ACHN (cell line): ENCODE measurements around the gene ZCCHC24.
"Not testable (repeated sequence)": the region's sequence is repeated elsewhere in the genome, so short reads cannot be mapped to it uniquely, and the experiment has no call there.

Experiments used
- DNase-seq: peaks from one replicate; pipeline ENCODE4 v3.0.0-alpha.2; 2015
- in situ Hi-C: cut with HindIII; loops from 2 replicates; pipeline ENCODE4 v1.10.0; 2017; ENCODE audit warnings: low sequenced_read_pairs, low pct_ligation_motif_present, low pct_unique_long_range_greater_than_20kb

ZCCHC24 gene

DNA sequence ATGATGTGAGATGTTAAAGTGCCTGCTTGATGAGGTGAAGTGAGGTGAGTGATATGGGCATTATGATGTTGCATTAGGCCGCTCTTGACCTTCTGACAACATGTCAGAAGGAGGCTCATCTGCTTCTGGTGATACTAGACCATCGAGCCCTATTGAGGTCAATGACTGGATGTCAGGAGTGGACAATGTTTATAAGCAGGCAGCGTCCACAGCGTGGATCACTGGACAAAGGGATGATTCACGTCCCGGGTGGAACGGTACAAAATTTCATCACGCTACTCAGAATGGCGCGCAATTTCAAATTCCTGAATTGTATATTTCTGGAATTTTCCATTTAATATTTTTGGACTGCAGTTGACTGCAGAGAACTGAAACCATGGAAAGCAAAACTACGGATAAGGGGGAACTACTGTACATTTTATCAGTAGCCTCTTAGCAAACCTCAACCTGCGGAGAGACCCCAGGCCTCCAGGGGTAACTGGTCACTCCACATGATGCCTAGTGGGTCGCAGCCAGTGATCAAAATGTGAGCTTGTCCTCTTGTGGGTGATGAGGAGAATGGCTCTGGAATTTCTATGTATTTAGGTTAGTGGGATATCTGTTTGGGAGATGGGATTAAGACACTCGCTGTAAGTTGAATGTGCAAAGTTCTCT is 5.7 kb upstream of the ZCCHC24 start:
- no peak for DNase-seq
- in situ Hi-C loops: no loop called here

DNA sequence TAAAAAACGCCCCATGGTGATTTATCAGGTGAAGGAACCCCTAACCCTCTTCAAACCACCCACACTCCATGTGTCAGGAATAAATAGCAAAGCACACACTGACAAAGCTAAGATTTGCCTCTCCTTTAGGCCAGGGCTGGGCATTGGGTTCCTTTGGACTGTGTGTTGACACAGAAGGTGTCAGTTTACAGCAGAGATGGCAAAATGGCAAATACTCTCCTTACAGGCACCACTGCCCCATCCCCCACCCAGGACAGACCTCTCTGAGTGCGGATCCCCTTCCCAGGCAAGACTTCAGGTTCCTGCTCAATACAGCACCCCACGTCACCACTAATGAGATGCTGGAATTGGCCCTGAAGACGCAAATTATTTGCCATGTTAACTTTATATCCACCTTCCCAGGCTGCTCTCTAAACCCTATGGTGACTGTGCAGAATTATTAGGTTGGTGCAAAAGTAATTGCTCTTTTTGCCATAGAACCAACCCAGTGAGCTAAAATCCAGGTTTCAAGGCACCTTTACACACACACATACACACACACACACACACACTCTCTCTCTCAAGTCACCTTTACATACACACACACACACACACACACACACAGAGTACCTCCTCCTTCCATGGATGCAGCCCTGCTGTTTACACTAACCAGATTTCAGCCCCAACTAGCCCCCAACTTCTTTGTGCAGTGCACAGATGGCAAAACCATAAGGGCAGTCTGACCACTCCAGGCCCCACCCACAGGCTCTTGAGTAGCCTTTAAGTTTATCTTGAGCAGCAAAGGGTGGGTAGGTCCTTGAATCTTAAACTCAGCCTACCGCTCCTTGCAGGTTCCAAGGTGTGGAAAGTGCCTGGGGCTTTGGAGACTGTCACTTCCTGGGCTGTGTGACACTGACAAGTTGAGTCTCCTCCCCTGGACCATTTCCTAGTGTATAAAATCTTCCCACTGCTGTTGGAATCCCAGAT is 4.0 kb upstream of the ZCCHC24 start:
- DNase-seq: no peak
- in situ Hi-C loops: no loop called here

DNA sequence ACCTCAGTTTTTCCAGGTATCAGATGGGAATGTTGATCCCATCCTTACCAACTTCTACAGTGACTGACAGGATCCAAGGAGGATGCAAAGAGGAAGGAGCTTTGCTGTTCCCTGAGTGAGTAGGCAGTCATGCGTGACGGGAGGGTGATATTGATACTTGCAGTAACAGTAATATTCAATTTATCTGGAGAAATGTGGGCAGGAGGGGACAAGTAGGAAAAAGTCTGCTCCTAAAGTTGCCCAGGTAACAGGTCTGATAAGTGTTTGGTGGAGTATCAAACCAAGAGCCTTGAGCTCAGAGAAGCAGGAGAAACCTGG is 3.3 kb upstream of the ZCCHC24 start:
- in situ Hi-C loops: no loop called here
- no peak for DNase-seq

DNA sequence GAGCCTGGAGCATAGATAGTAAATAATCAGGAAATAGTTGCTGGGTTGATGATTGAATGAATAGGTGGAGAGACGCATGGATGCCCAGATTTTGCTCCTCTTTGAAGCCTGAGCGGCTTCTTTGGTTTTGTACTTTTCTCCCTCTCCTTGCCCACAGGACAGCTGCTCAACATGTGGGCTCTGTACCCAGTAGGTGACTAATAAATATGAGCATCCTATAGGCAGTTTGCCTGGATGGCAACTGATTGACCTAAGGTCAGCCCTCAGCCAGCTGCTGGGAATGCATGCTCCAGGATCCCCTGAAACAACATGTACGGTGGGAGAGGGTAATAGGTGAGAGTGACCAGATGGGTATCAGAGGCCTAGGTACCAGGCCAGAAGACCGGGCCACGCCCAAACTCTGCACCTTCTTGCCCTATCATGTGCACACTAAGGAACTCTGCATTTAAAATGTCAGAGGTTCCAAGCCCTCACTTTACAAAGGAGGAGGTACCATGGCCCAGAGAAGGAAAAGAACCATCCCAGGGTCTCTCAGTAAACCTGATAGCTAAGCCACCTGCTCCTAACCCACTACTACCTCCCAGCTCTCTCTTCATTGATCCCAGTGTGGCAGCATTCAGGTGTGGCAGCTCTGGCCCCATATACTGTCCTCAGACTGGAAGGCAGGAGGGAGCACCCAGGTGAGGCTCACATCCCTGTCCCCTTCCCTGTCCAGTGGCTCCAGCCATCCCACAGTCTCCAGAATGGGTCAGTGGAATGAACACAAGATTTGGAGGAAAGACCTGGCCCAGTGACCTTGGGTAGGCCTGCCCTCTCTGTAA is 2.7 kb upstream of the ZCCHC24 start:
- in situ Hi-C loops: no loop called here
- DNase-seq: no peak

DNA sequence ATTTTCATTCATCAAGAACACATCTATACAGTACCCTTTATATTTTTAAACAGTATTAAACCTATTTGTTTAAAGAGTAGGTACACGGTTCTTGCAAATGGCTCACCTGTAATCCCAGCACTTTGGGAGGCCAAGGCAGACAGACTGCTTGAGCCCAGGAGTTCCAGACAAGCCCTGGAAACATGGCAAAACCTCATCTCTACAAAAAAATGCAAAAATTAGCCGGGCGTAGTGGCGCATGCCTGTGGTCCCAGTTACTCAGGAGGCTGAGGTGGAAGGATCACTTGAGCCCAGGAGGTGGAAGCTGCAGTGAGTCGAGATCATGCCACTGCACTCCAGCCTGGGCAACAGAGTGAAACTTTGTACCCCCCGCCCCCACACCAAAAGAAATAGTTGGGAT is 1.8 kb upstream of the ZCCHC24 start:
- DNase-seq: peak; percentile 51
- in situ Hi-C loops: not testable (repeated sequence)

DNA sequence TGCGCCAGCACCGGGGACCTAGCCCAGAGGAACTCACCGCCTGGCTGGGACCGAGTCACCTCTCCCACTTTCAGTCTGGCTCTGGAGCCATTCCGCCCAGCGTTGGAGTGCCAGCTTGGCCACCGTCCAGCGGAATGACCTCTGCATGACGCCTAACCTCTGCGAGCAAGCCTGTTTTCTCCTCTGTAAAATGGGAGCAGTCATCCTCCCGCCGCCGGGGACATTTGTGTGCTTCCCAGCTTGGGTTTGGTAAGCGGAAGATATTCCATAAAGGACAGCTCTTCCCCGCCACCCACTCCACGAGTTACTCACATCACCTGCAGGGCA is 1.3 kb upstream of the ZCCHC24 start:
- in situ Hi-C loops: no loop called here
- DNase-seq: no peak

DNA sequence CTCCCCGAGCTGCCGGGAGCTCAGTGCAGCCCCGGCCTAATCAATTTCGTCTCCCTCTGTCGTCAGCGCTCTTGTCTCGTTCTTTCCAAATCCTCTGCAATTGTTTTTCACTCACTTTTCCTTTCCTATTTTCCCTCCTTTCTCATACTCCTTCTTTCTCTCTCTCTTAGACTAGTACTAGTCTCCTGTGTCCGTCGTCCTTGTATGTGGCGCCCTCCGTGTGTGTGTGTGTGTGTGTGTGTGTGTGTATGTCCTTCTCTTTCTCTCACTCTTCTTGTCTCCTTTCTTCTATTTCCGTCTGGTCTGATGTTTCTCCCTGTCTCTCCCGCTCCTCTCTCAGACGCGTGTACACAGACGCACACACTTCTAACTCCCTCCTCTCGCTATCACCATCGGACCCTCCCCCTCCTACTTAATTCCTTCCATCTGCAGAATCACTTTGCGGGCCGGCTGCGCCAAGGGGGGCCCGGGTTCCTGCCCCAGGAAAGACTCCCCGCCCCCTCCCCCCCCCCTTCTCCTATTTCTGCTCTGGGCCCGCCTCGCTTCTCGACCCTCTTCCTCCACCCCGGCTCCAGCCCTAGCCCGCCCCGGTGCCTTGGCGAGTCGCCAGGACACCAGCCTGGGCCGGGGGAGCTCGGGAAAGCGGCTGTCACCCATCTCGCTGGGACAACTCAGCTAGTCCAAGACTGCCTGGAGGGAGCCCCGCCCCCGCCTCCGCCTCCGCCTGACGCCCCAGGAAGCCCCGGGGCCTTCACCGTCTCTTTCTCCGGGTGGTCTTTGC is 743 bp upstream of the ZCCHC24 start:
- no peak for DNase-seq
- in situ Hi-C loops: no loop called here

DNA sequence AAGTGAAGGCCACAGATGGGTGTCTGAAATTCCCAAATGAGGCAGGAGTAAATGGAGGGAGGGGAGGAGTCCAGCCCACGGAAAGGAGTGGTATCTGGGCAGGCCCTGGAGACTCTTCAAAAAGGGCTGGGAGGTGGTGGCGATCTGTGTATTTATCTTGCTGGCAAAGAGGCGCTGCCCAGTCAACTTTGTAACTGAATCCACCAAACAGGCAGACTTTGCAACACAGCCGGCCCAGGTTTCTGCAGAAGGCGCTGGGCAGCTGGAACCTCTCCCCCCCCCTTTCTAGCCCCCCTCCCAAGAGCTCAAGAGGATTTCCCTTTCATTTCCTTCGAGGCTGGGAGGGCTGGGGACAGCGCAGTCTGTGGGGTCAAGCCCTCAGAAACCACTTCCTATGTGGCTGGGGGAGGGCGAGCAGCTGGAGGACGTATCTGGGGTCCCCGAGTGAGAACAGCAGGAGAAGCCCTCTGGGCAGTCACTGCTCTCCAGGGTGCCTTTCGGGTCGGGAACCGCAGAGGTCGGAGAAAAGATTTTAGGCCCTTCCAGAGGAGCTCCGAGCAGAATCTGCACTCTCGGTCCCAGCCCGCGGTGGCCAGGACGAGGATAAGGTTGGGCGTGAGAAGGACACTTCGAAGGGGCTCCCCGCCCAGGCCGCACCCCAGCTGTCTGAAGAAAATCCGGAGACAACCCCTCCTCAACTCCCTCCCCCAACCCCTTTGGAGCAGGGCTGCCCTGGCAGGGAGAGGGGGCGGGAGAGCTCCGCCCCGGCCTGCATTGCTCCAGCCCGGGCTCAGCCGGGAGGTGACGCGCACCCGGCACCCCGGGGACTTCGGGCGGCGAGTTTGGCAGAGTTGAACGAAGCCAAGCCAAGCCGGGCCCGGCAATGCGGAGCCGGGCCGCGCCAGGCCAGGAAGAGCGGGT is 965 bp downstream of the ZCCHC24 start:
- peak; percentile 70 for DNase-seq
- in situ Hi-C loops: no loop called here

DNA sequence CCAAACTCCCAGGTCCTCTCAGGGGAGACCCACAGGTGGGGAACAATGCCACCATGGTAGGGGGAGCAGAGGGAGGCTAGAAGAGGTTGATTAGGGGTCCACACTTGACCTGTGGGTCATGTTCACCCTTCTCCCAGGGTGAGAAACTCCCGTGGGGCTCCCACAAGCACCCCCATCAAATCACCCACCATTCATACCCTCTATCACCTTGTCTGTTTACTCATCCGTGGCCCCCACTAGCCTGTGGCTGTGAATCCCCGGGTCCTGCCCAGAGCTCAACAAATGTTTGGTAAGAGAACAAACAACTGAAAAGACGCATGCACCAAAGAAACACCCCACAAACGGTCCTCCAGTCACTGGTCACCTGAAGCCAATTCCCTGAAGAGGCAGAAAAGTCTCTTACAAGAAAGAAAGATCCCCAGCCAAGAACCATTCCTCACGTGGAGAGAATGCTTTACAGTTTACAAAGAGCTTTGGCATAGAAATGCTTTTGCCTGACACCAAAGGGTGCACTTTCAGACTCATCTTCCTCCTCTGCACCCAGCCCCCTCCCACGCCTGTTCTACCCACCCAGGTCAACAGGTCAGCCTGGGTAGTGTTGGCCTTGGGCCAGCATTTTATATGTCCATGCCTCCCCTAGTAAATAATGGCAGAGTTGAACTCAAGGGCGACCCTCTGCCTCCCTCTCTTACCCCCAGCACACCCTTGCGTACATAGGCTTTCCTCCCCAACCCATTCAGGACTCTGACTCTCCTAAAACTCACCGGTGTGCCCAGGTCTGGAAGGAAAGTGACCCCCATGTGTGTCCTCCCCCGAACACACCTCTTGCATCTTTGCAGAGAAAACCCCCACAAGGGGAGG is 1.9 kb downstream of the ZCCHC24 start:
- no peak for DNase-seq
- in situ Hi-C loops: no loop called here

DNA sequence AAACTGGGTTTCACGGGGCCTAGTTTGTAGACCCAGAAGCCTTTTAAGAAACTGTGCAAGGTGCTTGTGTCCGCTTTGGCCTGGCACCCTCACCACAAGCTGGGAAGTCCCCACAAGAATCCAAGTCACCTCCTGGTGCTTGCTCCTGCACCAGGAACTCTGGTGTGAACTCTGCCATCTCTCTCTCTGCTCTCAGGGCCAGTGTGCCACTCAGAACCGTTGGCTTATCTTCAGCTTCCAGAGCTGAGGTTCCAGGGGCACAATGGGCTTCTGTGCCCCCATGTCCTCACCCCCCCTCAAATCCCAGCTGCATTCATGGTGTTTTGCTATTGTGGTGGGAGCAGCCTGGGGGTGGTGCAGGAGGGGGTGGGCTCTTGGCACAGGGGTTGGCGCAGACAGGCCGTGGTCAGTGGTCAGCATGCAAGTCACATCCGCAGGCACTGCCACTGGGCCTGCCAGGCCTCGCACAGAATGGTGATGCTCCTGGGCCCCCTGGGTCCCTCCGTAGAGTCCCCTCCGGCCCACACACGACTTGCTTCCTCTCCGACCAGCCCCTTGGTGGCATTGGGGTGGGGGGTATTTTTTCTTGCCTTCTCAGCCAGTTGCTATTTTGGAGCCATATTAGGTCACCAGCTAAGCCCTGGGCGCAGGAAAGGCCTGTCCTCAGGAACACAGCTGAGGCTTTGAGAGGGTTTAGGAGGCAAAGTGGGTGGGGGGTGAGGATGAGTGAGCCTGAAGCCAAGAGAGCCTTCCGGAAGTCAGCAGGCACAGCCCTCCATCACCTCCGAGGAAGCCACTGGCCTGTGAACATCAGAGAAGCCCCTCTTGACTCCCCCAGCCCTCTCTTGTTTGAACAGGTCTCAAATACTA is 3.0 kb downstream of the ZCCHC24 start:
- in situ Hi-C loops: no loop called here
- DNase-seq: no peak

DNA sequence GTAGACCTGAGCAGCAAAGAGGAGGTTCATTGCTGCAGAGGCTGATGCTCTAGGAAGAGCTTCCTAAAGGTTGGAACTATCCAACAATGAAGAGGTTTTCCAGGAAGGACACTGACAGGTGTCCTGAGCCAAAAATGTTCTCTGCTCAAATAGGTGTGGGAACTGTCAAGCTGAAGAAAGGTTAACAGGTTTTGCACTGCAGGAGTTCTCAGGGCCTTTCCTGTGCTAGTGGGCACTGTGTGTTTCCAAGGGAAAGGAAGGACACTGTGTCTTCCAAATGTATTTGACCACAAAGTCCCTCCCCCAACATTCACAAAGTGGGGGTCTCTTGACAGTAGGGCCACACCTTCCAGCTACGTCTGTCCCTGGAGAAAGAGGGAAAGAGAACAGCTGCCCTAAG is 4.0 kb downstream of the ZCCHC24 start:
- in situ Hi-C loops: no loop called here
- no peak for DNase-seq

DNA sequence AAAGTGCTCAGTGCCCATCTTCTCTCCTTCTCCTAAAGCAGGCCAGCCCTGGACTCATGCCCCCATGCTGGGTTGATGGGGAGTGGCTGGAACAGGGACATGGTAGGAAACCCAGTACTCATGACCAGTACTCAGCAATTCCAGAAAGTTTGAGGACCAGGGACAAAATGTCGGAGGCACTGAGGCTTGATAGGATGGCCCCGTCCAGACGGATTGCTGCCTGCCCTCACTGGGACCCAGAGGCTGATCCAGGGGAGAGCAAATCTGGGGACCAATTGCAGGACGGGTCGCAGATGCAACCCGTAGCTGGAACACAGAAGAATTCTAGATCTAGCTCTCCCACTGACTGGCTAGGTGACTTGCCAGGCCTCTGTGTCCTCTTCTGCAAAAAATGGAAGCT is 5.1 kb downstream of the ZCCHC24 start:
- DNase-seq: no peak
- in situ Hi-C loops: no loop called here

DNA sequence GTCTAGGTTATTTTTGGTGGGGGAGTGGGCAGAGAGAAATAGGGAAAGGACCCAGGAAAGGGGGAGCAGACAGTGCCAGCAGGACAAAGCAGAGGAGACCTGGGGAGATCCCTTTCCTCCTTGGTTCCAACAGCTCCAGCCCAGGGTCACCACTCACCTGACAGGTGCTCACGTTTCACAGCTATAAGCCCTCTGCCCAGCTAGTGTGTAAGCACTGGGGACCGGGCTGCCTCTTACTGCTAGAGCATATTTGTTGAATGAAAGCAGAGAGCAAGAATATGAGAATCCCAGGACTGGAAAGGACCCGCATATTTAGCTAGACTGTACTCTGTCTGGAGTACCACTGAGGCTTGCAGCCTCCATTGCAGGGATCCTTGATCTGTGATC is 6.7 kb downstream of the ZCCHC24 start:
- no peak for DNase-seq
- in situ Hi-C loops: no loop called here

DNA sequence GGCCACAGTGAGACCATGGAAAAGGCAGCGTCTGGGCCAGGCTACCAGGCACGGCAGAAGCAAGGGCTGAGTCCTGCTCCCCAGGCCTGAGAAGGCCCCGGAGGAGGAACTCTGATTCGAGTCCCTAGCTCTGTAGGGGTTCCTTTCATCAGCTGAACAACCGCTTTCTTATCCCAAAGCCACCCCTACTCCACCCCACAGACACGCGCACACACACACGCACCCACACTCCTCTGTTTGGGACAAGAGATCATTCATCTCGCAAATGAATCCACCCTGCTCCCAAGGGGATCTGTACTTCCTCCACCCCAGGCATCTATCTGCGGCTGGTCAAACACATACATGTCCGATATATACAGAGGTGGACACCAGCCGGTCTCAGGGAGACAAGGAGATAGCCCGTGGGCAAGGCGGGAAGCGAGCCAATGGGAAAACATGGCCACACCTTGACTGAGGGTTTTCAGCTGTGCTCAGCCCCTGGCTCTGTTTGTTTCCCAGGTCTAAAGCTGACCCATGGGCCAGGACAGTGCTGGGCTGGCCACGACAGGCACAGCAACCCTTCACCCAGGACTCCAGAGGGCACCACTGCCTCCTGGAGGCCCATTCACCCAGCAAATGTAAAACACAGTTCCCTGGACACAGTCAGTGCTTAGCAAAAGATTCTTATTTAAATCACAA is 7.3 kb downstream of the ZCCHC24 start:
- peak; percentile 26 for DNase-seq
- in situ Hi-C loops: no loop called here

DNA sequence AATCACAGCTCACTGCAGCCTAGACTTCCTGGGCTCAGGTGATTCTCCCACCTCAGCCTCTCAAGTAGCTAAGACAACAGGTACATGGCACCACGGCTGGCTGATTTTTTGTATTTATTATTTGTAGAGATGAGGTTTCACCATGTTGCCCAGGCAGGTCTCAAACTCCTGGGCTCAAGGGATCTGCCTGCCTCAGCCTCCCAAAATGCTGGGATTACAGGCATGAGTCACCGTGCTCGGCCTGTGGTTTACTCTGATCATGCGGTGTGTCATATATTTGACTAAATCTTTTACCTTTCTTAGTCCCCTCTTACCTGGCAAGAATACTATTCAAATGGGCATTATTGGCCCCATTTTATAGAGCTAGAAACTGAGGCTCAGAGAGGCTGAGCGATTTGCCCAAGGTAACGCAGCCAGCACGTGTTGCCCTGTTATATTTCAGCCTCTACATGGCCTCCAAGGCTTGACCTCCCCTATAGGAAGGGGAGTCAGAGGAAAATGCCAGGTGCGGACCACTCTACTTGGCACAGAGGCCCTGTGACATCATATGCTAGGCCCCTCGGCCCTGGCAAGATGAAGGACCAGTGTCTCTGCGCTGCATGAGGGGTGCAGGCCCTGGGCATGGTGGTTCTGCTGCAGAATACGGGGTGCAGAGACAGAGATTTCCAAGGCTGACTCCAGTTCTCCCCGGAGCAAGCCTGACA is 8.2 kb downstream of the ZCCHC24 start:
- no peak for DNase-seq
- in situ Hi-C loops: no loop called here
